GM18511 (cell line): ENCODE measurements around the gene SIK3.
"Not testable (repeated sequence)": the region's sequence is repeated elsewhere in the genome, so short reads cannot be mapped to it uniquely, and the experiment has no call there.

Experiments
- ATAC-seq: cut with Tn5 transposase; IDR thresholded peaks from one replicate; pipeline ENCODE4 v1.9.1; 2021; ENCODE audit warnings: mild to moderate bottlenecking, moderate library complexity; ENCODE audit not compliant: unreplicated experiment

Gene SIK3

GRCh38 chr11:116807601-116808261 is 290.5 kb downstream of the SIK3 start:
- ATAC-seq, result no peak

- no peak for ATAC-seq
Measured at GRCh38 chr11:116804001-116804400, 294.2 kb downstream of the SIK3 start.

DNA sequence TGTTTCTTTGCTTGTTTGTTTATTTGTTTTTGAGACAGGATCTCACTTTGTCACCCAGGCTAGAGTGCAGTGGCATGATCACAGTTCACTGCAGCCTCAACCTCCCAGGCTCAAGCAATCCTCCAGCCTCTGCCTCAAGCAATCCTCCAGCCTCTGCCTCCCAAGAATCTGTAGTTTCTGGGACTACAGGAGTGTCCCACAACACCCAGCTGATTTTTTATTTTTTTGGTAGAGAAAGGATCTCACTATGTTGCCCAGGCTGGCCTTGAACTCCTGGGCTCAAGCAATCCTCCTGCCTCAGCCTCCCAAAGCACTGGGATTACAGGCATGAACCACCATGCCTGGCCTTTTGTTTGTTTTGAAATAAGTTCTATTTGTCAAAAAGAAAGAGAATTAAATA is 296.6 kb downstream of the SIK3 start:
- not testable (repeated sequence) for ATAC-seq

- ATAC-seq, result no peak
Measured at GRCh38 chr11:116800610-116801009, 297.6 kb downstream of the SIK3 start.

- no peak for ATAC-seq
Measured at GRCh38 chr11:116798368-116798767, 299.9 kb downstream of the SIK3 start.

DNA sequence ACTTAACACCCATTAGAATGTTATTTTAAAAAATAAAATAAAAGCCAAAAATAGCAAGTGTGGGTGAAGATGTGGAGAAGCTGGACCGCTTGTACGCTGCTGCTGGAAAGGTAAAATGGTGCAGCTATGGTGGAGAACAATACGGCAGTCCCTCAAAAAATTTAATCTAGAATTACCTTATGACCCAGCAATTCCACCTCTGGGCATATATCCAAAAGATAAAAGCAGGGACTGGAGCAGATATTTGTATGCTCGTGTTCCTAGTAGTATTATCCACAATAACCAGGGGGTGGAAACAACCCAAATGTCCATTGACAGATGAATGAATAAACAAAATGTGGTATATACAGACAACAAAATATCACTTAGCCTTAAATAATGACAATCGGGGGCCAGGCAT is 300.4 kb downstream of the SIK3 start:
- ATAC-seq, result no peak

DNA sequence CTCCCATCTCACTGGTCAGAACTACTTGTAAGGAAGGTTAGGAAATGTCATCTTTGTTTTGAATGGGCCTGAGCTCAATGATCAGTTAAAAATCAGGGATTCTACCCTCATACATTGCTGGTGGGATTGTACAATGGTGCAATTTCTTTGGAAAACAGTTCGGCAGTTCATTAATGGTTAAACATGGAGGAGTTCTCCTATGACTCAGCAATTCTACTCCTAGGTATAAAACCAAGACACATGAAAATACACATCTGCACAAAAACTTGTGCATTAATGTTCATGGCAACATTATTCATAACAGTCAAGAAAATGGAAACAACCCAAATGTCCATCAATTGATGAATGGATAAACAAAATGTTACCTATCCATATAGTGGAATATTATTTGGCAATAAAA is 301.7 kb downstream of the SIK3 start:
- ATAC-seq, result no peak

GRCh38 chr11:116794851-116795250 is 303.4 kb downstream of the SIK3 start:
- ATAC-seq, result no peak

GRCh38 chr11:116793772-116794097 is 304.5 kb downstream of the SIK3 start:
- ATAC-seq, result no peak
